ENCODE results near the gene CBFA2T3.
A peak's percentile ranks its signal among the peaks of the same experiment; 100 is the strongest.

The CBFA2T3 gene

DNA sequence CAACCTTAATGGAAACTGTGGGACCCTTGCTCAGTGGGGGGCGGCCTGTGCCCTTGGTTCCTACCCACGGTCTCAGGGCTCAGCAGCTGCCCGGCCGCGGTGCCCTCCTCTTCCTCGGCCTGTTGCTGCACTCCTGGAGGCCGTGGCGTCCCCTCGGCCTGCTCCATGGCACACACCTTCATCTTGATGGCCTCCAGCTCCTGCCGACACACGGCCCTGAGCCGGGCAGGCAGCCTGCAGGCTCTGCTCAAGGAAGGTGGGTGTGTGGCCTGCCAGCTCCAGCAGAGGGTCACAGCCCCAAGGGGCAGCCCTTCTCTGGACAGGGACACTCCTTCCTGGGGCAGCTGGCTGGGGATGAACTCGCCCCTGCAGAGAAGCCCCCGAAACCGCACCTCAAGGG is 111.3 kb downstream of the CBFA2T3 start:
- Histone ChIP-seq H3K4me1 (ENCODE audit: insufficient read depth, low read length) (no peaks in the 10 kb centered on the region), H3K27me3 (ENCODE audit: control insufficient read depth in 1 of 2, insufficient read depth in 2 of 2, low read length in 2 of 2) (peaks cover 0 to 15% of the 10 kb centered on the region in 2 donors), H3K4me3 (ENCODE audit: low read depth in 1 of 2, low read length in 2 of 2) (no peak overlapping the region), H3K9me3 (ENCODE audit: low read length) (no peaks in the 10 kb centered on the region), H3K9ac (ENCODE audit: low read length) (no peak overlapping the region), H3K36me3 (ENCODE audit: insufficient read depth, low read length) (peaks cover 9% of the 10 kb centered on the region), H3K27ac (ENCODE audit: low read depth, low read length) (no peak overlapping the region)

DNA sequence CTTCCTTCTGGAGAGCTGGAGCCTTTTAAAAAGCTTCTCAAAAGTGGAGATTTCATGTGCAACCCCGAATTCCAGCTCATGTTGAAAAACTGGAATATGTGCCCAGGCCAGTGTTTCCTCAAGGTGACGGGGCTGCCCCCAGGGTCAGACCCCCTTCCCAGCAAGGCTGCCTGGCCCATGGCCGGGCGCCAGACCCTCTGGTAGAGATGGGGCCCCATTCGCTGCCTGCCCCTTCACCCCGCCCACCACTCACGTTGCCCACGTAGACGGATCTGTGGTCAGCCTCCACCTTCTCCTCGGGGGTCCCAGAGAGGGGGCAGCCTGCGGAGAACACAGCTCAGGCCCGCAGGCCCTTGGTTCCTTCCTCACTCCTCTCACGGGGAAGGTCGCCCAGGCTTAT is 111.7 kb downstream of the CBFA2T3 start:
- Histone ChIP-seq H3K27ac (ENCODE audit: low read depth, low read length) (no peak overlapping the region), H3K36me3 (ENCODE audit: insufficient read depth, low read length) (peaks cover 13% of the 10 kb centered on the region), H3K9ac (ENCODE audit: low read length) (no peak overlapping the region), H3K27me3 (ENCODE audit: control insufficient read depth in 1 of 2, insufficient read depth in 2 of 2, low read length in 2 of 2) (peaks cover 0 to 10% of the 10 kb centered on the region in 2 donors), H3K4me3 (ENCODE audit: low read depth in 1 of 2, low read length in 2 of 2) (no peak overlapping the region), H3K4me1 (ENCODE audit: insufficient read depth, low read length) (no peaks in the 10 kb centered on the region), H3K9me3 (ENCODE audit: low read length) (no peaks in the 10 kb centered on the region)

DNA sequence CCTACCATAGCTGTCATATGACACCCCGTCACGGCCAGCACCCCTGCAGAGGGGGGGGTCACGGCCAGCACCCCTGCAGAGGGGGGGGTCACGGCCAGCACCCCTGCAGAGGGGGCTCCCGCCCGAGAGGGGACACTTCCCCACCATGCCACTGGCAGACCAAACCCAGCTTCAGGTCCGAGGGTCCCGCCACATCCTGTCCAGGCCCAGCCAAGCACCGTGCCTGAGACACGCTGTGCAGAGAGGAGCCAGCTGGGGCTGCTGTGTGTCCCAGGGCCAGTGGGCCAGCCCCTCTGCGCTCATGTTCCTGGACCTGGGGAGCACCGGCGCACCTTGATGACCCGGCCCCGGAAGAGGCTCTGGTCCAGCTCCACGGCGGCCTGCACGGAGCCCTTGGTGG is 112.5 kb downstream of the CBFA2T3 start:
- Histone ChIP-seq H3K4me1 (ENCODE audit: insufficient read depth, low read length) (no peaks in the 10 kb centered on the region), H3K4me3 (ENCODE audit: low read depth in 1 of 2, low read length in 2 of 2) (no peak overlapping the region), H3K27ac (ENCODE audit: low read depth, low read length) (no peak overlapping the region), H3K9me3 (ENCODE audit: low read length) (no peaks in the 10 kb centered on the region), H3K27me3 (ENCODE audit: control insufficient read depth in 1 of 2, insufficient read depth in 2 of 2, low read length in 2 of 2) (peaks cover 0 to 9% of the 10 kb centered on the region in 2 donors), H3K9ac (ENCODE audit: low read length) (no peak overlapping the region), H3K36me3 (ENCODE audit: insufficient read depth, low read length) (peaks cover 21% of the 10 kb centered on the region)

DNA sequence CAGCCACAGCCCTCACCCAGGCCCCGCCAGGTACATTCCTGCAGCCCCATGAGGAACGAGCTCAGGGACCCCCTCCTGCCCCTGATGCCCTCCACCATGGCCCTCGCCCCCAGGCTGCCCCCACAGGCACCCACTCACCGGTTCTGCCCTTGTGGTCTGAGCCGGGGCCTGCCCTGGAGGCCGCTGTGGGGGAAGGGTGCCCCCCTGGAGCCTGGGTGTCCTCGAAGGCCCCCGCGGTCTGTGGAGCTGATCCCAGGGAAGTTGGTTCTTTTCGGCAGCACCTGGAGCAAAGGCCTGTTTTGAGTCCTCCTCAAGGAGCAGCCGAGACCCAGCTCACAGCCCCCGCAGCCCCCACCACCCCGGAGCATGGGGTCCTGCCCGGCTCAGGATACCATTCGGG is 112.9 kb downstream of the CBFA2T3 start:
- H3K9ac ChIP-seq (ENCODE audit: low read length) = no peak overlapping the region
- no peaks in the 10 kb centered on the region for H3K9me3 ChIP-seq (ENCODE audit: low read length)
- H3K4me3 ChIP-seq (ENCODE audit: low read depth in 1 of 2, low read length in 2 of 2) = no peak overlapping the region
- peaks cover 25% of the 10 kb centered on the region for H3K36me3 ChIP-seq (ENCODE audit: insufficient read depth, low read length)
- no peak overlapping the region for H3K27ac ChIP-seq (ENCODE audit: low read depth, low read length)
- peaks cover 0 to 9% of the 10 kb centered on the region in 2 donors for H3K27me3 ChIP-seq (ENCODE audit: control insufficient read depth in 1 of 2, insufficient read depth in 2 of 2, low read length in 2 of 2)
- H3K4me1 ChIP-seq (ENCODE audit: insufficient read depth, low read length) = no peaks in the 10 kb centered on the region

DNA sequence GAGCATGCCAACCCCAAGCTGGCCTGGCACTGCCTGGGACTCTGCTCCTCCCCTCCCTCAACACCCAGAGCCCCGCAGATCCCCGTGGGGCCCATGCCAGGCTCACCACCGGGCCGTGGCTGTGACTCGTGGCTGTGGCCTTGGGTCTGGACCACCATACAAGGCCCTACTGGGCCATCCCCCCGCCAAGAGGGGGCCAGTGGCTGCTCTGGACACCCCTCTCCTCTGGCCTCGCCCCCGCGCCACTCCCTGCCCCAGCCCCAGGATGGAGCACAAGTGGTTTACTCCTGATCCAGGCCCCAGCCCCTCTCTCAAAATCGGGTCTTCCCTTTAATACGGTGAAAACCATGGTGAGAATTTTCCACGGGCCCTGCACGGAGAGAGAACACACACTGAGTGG is 113.6 kb downstream of the CBFA2T3 start:
- Histone ChIP-seq H3K36me3 (ENCODE audit: insufficient read depth, low read length) (peaks cover 27% of the 10 kb centered on the region), H3K4me3 (ENCODE audit: low read depth in 1 of 2, low read length in 2 of 2) (no peak overlapping the region), H3K9ac (ENCODE audit: low read length) (no peak overlapping the region), H3K27ac (ENCODE audit: low read depth, low read length) (no peak overlapping the region), H3K9me3 (ENCODE audit: low read length) (no peaks in the 10 kb centered on the region), H3K27me3 (ENCODE audit: control insufficient read depth in 1 of 2, insufficient read depth in 2 of 2, low read length in 2 of 2) (peaks cover 0 to 9% of the 10 kb centered on the region in 2 donors), H3K4me1 (ENCODE audit: insufficient read depth, low read length) (peaks cover 4% of the 10 kb centered on the region)

DNA sequence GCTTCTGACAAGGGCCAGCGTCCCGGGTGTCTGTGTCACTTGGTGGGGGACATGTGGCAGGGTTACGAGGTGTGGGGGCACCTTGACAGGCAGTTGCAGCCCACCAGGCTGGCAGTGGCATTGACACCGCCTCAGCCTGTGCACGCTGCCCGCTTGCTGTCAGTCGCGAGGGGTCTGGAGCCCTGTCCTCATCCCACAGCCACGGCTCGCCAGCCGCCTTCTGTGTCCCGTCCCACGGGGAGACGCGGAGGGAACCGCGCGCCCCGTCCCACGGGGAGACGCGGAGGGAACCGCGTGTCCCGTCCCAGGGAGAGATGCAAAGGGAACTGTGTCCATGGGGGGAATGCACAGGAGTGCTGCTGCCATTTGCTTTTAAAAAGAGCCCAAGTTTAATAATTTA is 114.0 kb downstream of the CBFA2T3 start:
- Histone ChIP-seq H3K27ac (ENCODE audit: low read depth, low read length) (no peak overlapping the region), H3K4me1 (ENCODE audit: insufficient read depth, low read length) (peaks cover 8% of the 10 kb centered on the region), H3K36me3 (ENCODE audit: insufficient read depth, low read length) (peaks cover 27% of the 10 kb centered on the region), H3K27me3 (ENCODE audit: control insufficient read depth in 1 of 2, insufficient read depth in 2 of 2, low read length in 2 of 2) (peaks cover 0 to 9% of the 10 kb centered on the region in 2 donors), H3K4me3 (ENCODE audit: low read depth in 1 of 2, low read length in 2 of 2) (no peak overlapping the region), H3K9ac (ENCODE audit: low read length) (no peak overlapping the region), H3K9me3 (ENCODE audit: low read length) (no peaks in the 10 kb centered on the region)

DNA sequence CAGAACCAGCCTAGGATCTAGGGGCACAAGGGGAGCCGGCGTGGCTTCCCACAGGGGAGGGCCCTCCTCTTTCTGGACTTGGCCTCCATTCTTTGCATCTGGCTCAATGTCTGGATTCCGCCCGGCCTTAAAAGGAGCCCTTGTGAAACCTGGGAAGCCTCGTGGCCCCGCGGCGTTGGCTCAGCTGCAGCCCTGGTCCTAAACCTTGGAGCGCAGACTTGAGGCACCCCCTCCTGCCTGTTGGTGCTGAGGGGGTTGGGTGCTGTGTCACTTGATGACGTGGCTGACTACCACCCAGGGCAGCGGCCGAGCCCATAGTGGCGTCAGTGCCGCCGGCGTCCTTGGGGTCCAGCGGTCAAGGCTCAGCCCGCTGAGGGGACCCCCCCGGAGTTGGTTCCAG is 115.6 kb downstream of the CBFA2T3 start:
- Histone ChIP-seq H3K4me1 (ENCODE audit: insufficient read depth, low read length) (peaks cover 11% of the 10 kb centered on the region), H3K27me3 (ENCODE audit: control insufficient read depth in 1 of 2, insufficient read depth in 2 of 2, low read length in 2 of 2) (peaks cover 0 to 7% of the 10 kb centered on the region in 2 donors)

DNA sequence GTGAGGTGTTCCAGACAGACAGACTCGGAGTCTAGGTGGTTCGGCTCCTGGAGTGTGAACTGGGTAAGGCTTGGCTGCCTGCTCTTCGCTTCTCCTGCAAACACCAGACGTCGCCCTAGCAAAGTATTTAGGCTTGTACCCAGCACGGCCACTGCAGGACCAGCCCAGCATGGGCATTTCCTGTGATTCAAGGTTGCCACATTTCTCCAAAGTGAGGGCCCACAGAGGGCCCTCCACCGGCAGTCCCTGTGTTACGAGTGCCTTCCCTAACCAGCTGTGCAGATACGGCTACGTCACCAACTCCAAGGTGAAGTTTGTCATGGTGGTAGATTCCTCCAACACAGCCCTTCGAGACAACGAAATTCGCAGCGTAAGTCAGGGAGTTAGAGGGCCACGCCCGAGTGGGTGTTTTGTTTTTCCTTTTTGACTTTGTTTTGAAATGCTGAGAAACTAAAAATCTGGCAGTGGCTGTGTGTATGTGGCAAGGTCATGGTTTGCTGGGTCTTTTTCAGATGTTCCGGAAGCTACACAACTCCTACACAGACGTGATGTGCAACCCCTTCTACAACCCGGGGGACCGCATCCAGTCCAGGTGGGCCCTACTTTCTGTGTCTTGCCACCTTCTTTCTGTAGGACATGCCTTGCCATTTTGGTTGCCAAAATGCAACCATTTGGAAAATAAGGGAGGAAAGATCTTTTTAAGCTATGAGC is 117.5 kb downstream of the CBFA2T3 start:
- H3K9me3 ChIP-seq (ENCODE audit: low read length) = no peaks in the 10 kb centered on the region
- no peak overlapping the region for H3K9ac ChIP-seq (ENCODE audit: low read length)
- H3K27me3 ChIP-seq (ENCODE audit: control insufficient read depth in 1 of 2, insufficient read depth in 2 of 2, low read length in 2 of 2) = no peaks in the 10 kb centered on the region
- H3K4me1 ChIP-seq (ENCODE audit: insufficient read depth, low read length) = peaks cover 17% of the 10 kb centered on the region
- H3K36me3 ChIP-seq (ENCODE audit: insufficient read depth, low read length) = peaks cover 27% of the 10 kb centered on the region
- H3K4me3 ChIP-seq (ENCODE audit: low read depth in 1 of 2, low read length in 2 of 2) = no peak overlapping the region
- H3K27ac ChIP-seq (ENCODE audit: low read depth, low read length) = no peak overlapping the region

More for the DNA sequence above, 115.6 kb downstream of the CBFA2T3 start:
- Histone ChIP-seq H3K9me3 (ENCODE audit: low read length) (no peaks in the 10 kb centered on the region), H3K36me3 (ENCODE audit: insufficient read depth, low read length) (peaks cover 27% of the 10 kb centered on the region), H3K4me3 (ENCODE audit: low read depth in 1 of 2, low read length in 2 of 2) (no peak overlapping the region), H3K27ac (ENCODE audit: low read depth, low read length) (no peak overlapping the region), H3K9ac (ENCODE audit: low read length) (no peak overlapping the region)

DNA sequence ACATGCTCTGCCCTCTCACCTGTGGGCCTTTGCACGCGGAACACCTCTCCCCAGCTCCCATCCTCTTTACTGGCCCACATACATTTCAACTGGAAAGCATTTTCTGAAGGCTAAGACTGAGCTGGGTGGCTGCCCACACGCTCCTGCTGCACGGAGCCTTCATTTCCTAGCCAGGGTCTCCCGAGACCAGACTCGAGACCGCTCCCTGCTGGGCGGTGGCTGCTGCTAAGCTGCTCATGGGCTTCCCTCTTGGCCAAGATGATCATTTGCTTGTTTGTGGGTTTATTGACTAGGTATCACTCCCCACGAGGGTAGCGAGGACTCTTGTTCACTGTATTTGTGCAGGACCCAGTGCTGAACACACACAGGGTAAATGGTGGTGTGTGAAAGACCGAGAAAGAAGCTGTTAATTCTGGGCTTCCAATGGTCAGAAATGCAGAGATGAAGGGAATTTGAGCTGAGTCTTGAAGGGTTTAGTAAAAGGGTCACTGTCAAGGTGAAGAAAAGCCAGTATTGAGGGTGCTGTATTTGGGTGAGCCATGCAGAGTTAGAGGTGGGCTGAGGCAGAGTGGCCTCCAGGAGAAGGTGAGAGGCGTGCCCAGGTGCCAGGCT is 119.2 kb downstream of the CBFA2T3 start:
- Histone ChIP-seq H3K4me1 (ENCODE audit: insufficient read depth, low read length) (peaks cover 17% of the 10 kb centered on the region), H3K36me3 (ENCODE audit: insufficient read depth, low read length) (peaks cover 27% of the 10 kb centered on the region), H3K9ac (ENCODE audit: low read length) (peak overlapping the region; percentile 68), H3K4me3 (ENCODE audit: low read depth in 1 of 2, low read length in 2 of 2) (peak overlapping the region; percentile 78 to 88), H3K27me3 (ENCODE audit: control insufficient read depth in 1 of 2, insufficient read depth in 2 of 2, low read length in 2 of 2) (no peaks in the 10 kb centered on the region), H3K9me3 (ENCODE audit: low read length) (no peaks in the 10 kb centered on the region), H3K27ac (ENCODE audit: low read depth, low read length) (peak overlapping the region; percentile 87)

DNA sequence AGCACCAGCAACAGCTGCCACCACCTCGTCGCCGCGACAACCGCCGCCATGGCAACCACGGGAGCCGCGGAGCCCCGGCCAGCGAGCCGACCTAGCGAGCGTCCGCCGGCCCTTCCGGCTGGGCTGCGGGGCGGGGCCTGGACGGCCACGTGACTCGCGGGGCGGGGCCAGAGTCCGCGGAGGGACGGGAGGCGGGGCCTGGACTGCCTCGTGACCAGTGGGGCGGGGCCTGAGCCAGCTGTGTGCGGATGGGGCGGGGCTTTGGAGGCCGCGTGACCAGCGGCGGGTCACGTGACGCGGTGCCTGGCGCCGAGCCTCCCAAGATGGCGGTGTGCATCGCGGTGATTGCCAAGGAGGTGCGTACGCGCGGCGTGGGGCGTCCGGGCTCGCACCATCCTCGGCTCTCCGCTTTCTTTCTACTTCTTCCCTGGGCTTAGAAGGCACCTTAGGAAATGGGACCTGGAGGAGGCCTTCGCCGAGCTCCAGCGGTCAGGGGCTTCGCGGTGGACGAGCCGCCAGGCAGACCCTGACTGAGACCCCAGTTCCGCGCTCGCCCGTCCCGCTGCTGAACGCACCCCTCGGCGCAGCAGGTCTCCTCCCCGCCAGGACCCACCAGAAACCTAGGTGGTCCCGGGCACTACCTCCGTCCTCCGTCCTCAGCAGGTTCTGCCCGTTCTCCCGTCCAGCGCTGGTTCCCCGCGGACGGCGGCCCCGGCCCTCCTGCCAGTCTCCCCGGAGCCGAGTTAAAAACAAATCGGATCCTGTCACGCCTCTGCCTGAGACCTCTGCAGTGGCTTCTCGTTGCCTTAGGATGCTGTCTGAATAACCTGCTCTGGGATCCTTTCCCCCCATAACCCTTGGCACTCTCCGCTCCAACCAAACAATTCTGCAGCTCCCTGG is 119.9 kb downstream of the CBFA2T3 start, which contains the start of the genes GALNS and TRAPPC2L:
Gene GALNS (minus strand): TSS at position 120 of the 900 bp plus-strand sequence. CDS start 70 bp downstream, at position 50.
Gene TRAPPC2L (plus strand): TSS at position 300 of the 900 bp plus-strand sequence. CDS start 24 bp downstream, at position 324.
- no peaks in the 10 kb centered on the region for H3K9me3 ChIP-seq (ENCODE audit: low read length)
- H3K27ac ChIP-seq (ENCODE audit: low read depth, low read length) = peak within 1 kb of the TSS; percentile 87
- H3K4me3 ChIP-seq (ENCODE audit: low read depth in 1 of 2, low read length in 2 of 2) = peak within 1 kb of the TSS; percentile 78 to 88
- peaks cover 17% of the 10 kb centered on the region for H3K4me1 ChIP-seq (ENCODE audit: insufficient read depth, low read length)
- no peaks in the 10 kb centered on the region for H3K27me3 ChIP-seq (ENCODE audit: control insufficient read depth in 1 of 2, insufficient read depth in 2 of 2, low read length in 2 of 2)
- peaks cover 19% of the 10 kb centered on the region for H3K36me3 ChIP-seq (ENCODE audit: insufficient read depth, low read length)
- H3K9ac ChIP-seq (ENCODE audit: low read length) = peak within 1 kb of the TSS; percentile 68
